NB4 (cell line): ENCODE results near the gene FOXB1.

ENCODE experiments used
- POLR2A ChIP-seq: IDR thresholded peaks from 2 replicates; pipeline ENCODE4 v1.6.1; 2011; ENCODE audit warnings: mild to moderate bottlenecking; ENCODE audit not compliant: insufficient read length; ENCODE audit errors: extremely low read depth
- TF ChIP-seq, protein P1 (sequence below): IDR thresholded peaks from one replicate; pipeline ENCODE4 v1.5.1; 2012; ENCODE audit warnings: low read depth, low read length
- TF ChIP-seq, protein P2 (sequence below): IDR thresholded peaks from 2 replicates; pipeline ENCODE4 v1.6.1; 2011; ENCODE audit warnings: low read depth, low read length

DNA sequence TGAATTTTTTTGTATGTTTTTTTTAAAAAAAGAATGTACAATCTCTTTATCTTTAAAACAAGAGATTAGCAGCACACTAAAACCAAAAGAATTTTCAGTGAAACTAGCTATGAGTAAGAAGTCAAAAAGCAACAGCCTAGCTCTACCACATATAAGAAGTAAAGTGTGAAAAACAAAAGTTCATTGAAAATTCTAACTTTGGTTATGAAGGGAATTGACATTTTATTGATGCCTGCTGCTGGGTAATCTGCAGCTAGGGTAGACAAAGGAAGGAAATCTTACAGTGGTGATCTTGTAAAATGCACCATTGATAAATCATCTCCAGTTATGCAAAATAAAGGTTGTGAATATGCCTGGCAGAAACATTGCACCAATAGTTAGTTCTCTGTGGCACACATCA is 37.8 kb upstream of the FOXB1 start:
- TF ChIP-seq, protein P1, sequence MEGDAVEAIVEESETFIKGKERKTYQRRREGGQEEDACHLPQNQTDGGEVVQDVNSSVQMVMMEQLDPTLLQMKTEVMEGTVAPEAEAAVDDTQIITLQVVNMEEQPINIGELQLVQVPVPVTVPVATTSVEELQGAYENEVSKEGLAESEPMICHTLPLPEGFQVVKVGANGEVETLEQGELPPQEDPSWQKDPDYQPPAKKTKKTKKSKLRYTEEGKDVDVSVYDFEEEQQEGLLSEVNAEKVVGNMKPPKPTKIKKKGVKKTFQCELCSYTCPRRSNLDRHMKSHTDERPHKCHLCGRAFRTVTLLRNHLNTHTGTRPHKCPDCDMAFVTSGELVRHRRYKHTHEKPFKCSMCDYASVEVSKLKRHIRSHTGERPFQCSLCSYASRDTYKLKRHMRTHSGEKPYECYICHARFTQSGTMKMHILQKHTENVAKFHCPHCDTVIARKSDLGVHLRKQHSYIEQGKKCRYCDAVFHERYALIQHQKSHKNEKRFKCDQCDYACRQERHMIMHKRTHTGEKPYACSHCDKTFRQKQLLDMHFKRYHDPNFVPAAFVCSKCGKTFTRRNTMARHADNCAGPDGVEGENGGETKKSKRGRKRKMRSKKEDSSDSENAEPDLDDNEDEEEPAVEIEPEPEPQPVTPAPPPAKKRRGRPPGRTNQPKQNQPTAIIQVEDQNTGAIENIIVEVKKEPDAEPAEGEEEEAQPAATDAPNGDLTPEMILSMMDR, result no peak
- TF ChIP-seq POLR2A, result no peak
- TF ChIP-seq, protein P2, sequence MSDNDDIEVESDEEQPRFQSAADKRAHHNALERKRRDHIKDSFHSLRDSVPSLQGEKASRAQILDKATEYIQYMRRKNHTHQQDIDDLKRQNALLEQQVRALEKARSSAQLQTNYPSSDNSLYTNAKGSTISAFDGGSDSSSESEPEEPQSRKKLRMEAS, result no peak
